Measurements from ENCODE around the gene AVPR2. TPM values are rescaled to one million over a fixed set of nuclear protein-coding genes. Genes with fewer than 3 reads are reported as not detected.

AVPR2 gene
- total RNA-seq, 5 donors from 2014 or later (not counting 1 experiment from before 2014, with no cell fraction given): not detected

DNA sequence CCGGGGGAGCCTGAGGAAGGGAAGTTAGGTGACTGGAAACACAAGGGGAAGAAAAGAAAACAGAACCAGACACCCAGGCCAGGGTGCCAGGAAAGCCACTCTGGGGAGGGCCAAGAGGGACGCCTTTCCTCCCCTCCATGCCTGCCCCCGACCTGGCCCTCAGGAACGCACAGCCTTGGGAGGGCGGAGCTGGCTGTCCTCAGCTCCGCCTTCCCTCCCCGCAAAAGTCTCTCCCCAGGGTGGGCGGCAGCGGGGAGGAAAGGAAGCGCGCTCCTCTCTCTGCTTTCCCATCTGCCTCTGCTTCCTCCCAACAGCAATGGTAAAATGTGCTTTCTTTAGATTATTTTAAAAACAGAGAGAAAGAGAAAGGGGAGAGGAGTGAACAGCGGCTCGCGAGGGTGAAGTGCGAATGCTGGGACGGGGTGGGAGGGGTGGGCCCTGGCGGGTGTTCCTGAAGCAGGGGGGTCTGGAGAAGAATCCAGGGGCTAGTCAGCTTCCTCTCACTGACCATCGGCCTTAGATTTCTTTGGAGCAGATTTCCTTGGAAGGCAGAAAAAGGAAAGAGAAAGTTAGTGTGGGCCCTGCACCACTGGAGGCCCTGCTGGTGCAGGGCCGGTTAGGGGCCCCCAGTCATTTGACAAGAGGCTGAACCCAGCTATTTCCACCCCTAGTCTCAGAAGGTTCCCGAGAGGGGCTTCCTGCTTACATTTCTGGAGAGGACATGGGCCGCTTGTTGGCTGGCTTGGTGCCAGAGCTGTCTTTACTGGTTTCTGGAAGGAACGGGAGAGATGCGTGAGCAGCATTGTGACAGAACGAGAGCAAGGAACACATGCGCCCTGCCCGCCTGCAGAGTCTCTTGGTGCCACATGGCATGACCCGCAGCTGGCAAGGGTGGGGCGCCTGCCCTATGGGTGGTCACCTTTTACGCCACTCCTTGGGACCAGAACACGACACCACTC lies 44.7 kb downstream of the AVPR2 start:
- ATAC-seq (replicated peaks in 1 of 4): no peak
- 73% methylated on average over 14 of the region's 30 CpGs for WGBS (ENCODE audit: insufficient coverage)
- Histone ChIP-seq H3K36me3 (ENCODE audit: control insufficient read depth in 2 of 2, extremely low read depth in 1 of 2, insufficient read depth in 1 of 2, low read length in 1 of 2) (peaks cover 7 to 45% of the 10 kb centered on the region in 2 donors), H3K4me3 (ENCODE audit: control insufficient read depth in 1 of 2, extremely low read depth in 1 of 2, low read length in 1 of 2) (no peak overlapping the region), H3K4me1 (ENCODE audit: control insufficient read depth in 1 of 2, extremely low read depth in 1 of 2, insufficient read depth in 2 of 2, low read length in 2 of 2) (peaks cover 3 to 57% of the 10 kb centered on the region in 2 experiments), H3K9me3 (no peaks in the 10 kb centered on the region), H3K27ac (ENCODE audit: low read length) (no peak overlapping the region), H3K27me3 (replicated peaks in 1 of 2; ENCODE audit: control insufficient read depth in 2 of 2, extremely low read depth in 1 of 2, insufficient read depth in 2 of 2, low read length in 1 of 2) (no peaks in the 10 kb centered on the region)
- Mint-ChIP-seq H3K27ac (peak overlapping the region in 1 of 2 donors; percentile 76), H3K9me3 (no peaks in the 10 kb centered on the region), H3K36me3 (peaks cover 6% of the 10 kb centered on the region), H3K27me3 (no peaks in the 10 kb centered on the region), H3K4me3 (no peak overlapping the region), H3K4me1 (peaks cover 17 to 23% (median 21%) of the 10 kb centered on the region in 3 donors)
- CTCF ChIA-PET: interaction anchor here (0.6 to 3.6 kb wide), 8 partner anchors 14 to 605 kb away, joined by 3 to 36 read pairs (median 4); partner anchors contain the start of genes ARHGAP4 (in 2 of the 2) and PLXNB3 (in 1 of the 2)
- POLR2A ChIA-PET: interaction anchor here in 1 of 2 donors (1.2 kb wide), 1 partner anchor 24 kb away, joined by 3 read pairs; no protein-coding TSS in a partner anchor
- DNase-seq: peak in 1 of 35 experiments; percentile 30

DNA sequence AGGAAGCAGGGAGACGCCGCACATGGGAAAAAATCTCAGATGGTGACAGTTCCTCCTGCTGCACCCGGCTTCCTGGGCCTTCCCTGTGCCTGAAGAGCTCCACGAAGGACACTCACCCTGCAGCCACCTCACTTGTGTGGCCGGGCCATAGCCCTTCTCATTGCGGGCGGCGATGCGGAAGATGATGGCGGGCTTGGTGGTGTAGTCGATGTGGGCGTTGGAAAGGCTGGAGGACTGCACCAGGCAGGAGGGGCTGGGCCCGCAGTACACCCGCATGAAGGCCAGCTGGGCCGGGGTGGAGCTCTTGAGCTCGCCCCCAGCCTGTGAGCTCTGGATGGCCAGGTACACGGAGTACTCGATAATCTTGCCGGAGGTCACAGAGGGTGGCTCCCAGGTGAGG lies 45.7 kb downstream of the AVPR2 start:
- Histone ChIP-seq H3K36me3 (ENCODE audit: control insufficient read depth in 2 of 2, extremely low read depth in 1 of 2, insufficient read depth in 1 of 2, low read length in 1 of 2) (peaks cover 12 to 54% of the 10 kb centered on the region in 2 donors), H3K4me3 (ENCODE audit: control insufficient read depth in 1 of 2, extremely low read depth in 1 of 2, low read length in 1 of 2) (no peak overlapping the region), H3K27me3 (replicated peaks in 1 of 2; ENCODE audit: control insufficient read depth in 2 of 2, extremely low read depth in 1 of 2, insufficient read depth in 2 of 2, low read length in 1 of 2) (no peaks in the 10 kb centered on the region), H3K4me1 (ENCODE audit: control insufficient read depth in 1 of 2, extremely low read depth in 1 of 2, insufficient read depth in 2 of 2, low read length in 2 of 2) (peaks cover 2 to 48% of the 10 kb centered on the region in 2 experiments), H3K9me3 (no peaks in the 10 kb centered on the region), H3K27ac (ENCODE audit: low read length) (no peak overlapping the region)
- H3K4me1 Mint-ChIP-seq: peaks cover 14 to 23% (median 19%) of the 10 kb centered on the region in 3 donors
- H3K4me3 Mint-ChIP-seq: no peak overlapping the region
- ChIA-PET POLR2A (interaction anchor here in 1 of 2 donors (1.2 kb wide), 1 partner anchor 25 kb away, joined by 3 read pairs; no protein-coding TSS in a partner anchor), CTCF (interaction anchor here (0.6 to 1.2 kb wide), 3 partner anchors 25 to 190 kb away, joined by 3 to 8 read pairs (median 5); no protein-coding TSS in a partner anchor)
- no peaks in the 10 kb centered on the region for H3K9me3 Mint-ChIP-seq
- no peak overlapping the region for H3K27ac Mint-ChIP-seq
- ATAC-seq (replicated peaks in 1 of 4) (no peak), DNase-seq (no peak)
- H3K36me3 Mint-ChIP-seq: peaks cover 6% of the 10 kb centered on the region
- WGBS (ENCODE audit: insufficient coverage): 100% methylated on average over 2 of the region's 19 CpGs
- no peaks in the 10 kb centered on the region for H3K27me3 Mint-ChIP-seq

DNA sequence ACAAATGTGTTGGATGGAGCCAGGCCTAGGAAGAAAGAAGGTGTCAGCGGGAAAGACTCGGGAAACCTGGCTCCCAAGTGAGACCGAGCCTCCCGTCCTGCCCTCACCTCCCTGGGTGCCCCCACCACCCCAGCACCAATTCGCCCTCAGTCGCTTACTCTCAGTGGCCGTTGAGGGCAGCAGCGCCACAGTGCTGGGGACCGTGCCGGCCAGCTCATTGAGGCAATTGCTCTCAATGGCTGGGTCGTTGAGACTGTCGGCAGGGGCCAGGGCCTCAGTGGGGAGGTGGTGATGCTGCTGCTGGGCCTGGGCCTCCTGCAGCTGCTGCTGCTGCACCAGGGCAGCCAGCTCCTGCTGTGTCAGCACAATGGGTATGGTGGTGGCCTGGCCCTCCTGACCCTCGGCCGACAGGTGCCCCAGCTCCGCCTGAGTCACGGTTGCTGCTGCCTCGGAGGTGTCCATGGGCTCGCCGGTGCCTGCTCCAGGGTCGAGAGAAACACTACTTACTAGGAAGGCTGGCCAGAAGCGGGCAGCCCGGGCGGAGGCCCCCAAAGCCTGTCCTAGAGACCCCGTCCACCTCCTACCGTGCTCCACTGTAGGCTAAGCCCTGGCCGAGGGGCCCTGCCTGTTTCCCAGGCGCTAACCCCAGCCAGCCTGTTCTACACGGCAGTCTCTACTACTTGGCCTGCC lies 47.4 kb downstream of the AVPR2 start:
- no peak overlapping the region for H3K4me3 ChIP-seq (ENCODE audit: control insufficient read depth in 1 of 2, extremely low read depth in 1 of 2, low read length in 1 of 2)
- H3K4me1 ChIP-seq (ENCODE audit: control insufficient read depth in 1 of 2, extremely low read depth in 1 of 2, insufficient read depth in 2 of 2, low read length in 2 of 2): peaks cover 2 to 42% of the 10 kb centered on the region in 2 experiments
- H3K9me3 Mint-ChIP-seq: no peaks in the 10 kb centered on the region
- CTCF ChIA-PET: interaction anchor here in 1 of 2 donors (0.6 to 1.7 kb wide), 2 partner anchors 12 to 189 kb away, joined by 3 to 6 read pairs; partner anchors contain the start of gene PLXNB3
- DNase-seq (no peak), ATAC-seq (replicated peaks in 1 of 4) (no peak)
- no peaks in the 10 kb centered on the region for H3K27me3 ChIP-seq (replicated peaks in 1 of 2; ENCODE audit: control insufficient read depth in 2 of 2, extremely low read depth in 1 of 2, insufficient read depth in 2 of 2, low read length in 1 of 2)
- POLR2A ChIA-PET: interaction anchor here in 1 of 2 donors (0.5 kb wide), 1 partner anchor 588 kb away, joined by 10 read pairs; no protein-coding TSS in a partner anchor
- no peak overlapping the region for H3K27ac ChIP-seq (ENCODE audit: low read length)
- H3K36me3 Mint-ChIP-seq: peaks cover 6% of the 10 kb centered on the region
- H3K9me3 ChIP-seq: no peaks in the 10 kb centered on the region
- H3K27me3 Mint-ChIP-seq: no peaks in the 10 kb centered on the region
- H3K36me3 ChIP-seq (ENCODE audit: control insufficient read depth in 2 of 2, extremely low read depth in 1 of 2, insufficient read depth in 1 of 2, low read length in 1 of 2): peaks cover 13 to 70% of the 10 kb centered on the region in 2 donors
- no peak overlapping the region for H3K27ac Mint-ChIP-seq
- whole genome bisulfite sequencing (ENCODE audit: insufficient coverage): 91% methylated on average over 7 of the region's 28 CpGs
- no peak overlapping the region for H3K4me3 Mint-ChIP-seq
- peaks cover 12 to 23% (median 19%) of the 10 kb centered on the region in 3 donors for H3K4me1 Mint-ChIP-seq

- ATAC-seq (replicated peaks in 1 of 4) (no peak), DNase-seq (no peak)
- Histone ChIP-seq H3K27me3 (replicated peaks in 1 of 2; ENCODE audit: control insufficient read depth in 2 of 2, extremely low read depth in 1 of 2, insufficient read depth in 2 of 2, low read length in 1 of 2) (no peaks in the 10 kb centered on the region), H3K9me3 (no peaks in the 10 kb centered on the region), H3K4me3 (ENCODE audit: control insufficient read depth in 1 of 2, extremely low read depth in 1 of 2, low read length in 1 of 2) (no peak overlapping the region), H3K27ac (ENCODE audit: low read length) (no peak overlapping the region), H3K4me1 (ENCODE audit: control insufficient read depth in 1 of 2, extremely low read depth in 1 of 2, insufficient read depth in 2 of 2, low read length in 2 of 2) (peaks cover 2 to 36% of the 10 kb centered on the region in 2 experiments), H3K36me3 (ENCODE audit: control insufficient read depth in 2 of 2, extremely low read depth in 1 of 2, insufficient read depth in 1 of 2, low read length in 1 of 2) (peaks cover 13 to 76% of the 10 kb centered on the region in 2 donors)
- ChIA-PET CTCF (interaction anchor here in 1 of 2 donors (0.6 to 1.7 kb wide), 2 partner anchors 11 to 189 kb away, joined by 3 to 6 read pairs; partner anchors contain the start of gene PLXNB3), POLR2A (interaction anchor here in 1 of 2 donors (0.5 kb wide), 1 partner anchor 588 kb away, joined by 10 read pairs; no protein-coding TSS in a partner anchor)
- WGBS (ENCODE audit: insufficient coverage): 92% methylated on average over 12 of the region's 32 CpGs
- Mint-ChIP-seq H3K4me1 (peaks cover 9 to 18% (median 13%) of the 10 kb centered on the region in 3 donors), H3K9me3 (no peaks in the 10 kb centered on the region), H3K27me3 (no peaks in the 10 kb centered on the region), H3K27ac (no peak overlapping the region), H3K36me3 (peaks cover 5% of the 10 kb centered on the region), H3K4me3 (no peak overlapping the region)
These were observed 48.0 kb downstream of the AVPR2 start for GRCh38 chrX:153952373-153953026.

GRCh38 chrX:153953342-153953830 lies 48.9 kb downstream of the AVPR2 start:
- Histone ChIP-seq H3K4me1 (ENCODE audit: control insufficient read depth in 1 of 2, extremely low read depth in 1 of 2, insufficient read depth in 2 of 2, low read length in 2 of 2) (peaks cover 2 to 27% of the 10 kb centered on the region in 2 experiments), H3K27ac (ENCODE audit: low read length) (peak overlapping the region; percentile 18), H3K36me3 (ENCODE audit: control insufficient read depth in 2 of 2, extremely low read depth in 1 of 2, insufficient read depth in 1 of 2, low read length in 1 of 2) (peaks cover 13 to 85% of the 10 kb centered on the region in 2 donors), H3K4me3 (ENCODE audit: control insufficient read depth in 1 of 2, extremely low read depth in 1 of 2, low read length in 1 of 2) (no peak overlapping the region), H3K27me3 (replicated peaks in 1 of 2; ENCODE audit: control insufficient read depth in 2 of 2, extremely low read depth in 1 of 2, insufficient read depth in 2 of 2, low read length in 1 of 2) (no peaks in the 10 kb centered on the region), H3K9me3 (no peaks in the 10 kb centered on the region)
- Mint-ChIP-seq H3K9me3 (no peaks in the 10 kb centered on the region), H3K36me3 (peaks cover 5% of the 10 kb centered on the region), H3K4me1 (peaks cover 6 to 11% (median 10%) of the 10 kb centered on the region in 3 donors), H3K27me3 (no peaks in the 10 kb centered on the region), H3K27ac (peak overlapping the region in 1 of 2 donors; percentile 34), H3K4me3 (peak overlapping the region in 1 of 3 donors; percentile 13)
- CTCF ChIA-PET: interaction anchor here in 1 of 2 donors (0.8 kb wide), 1 partner anchor 190 kb away, joined by 3 read pairs; no protein-coding TSS in a partner anchor
- POLR2A ChIA-PET: no interaction called here
- peak; percentile 71 to 80 (median 74) for ATAC-seq (replicated peaks in 1 of 4)
- peak; percentile 39 to 83 (median 67) for DNase-seq
- WGBS (ENCODE audit: insufficient coverage): 6% methylated on average over 15 of the region's 33 CpGs
